B cell (primary cell): ENCODE data around the gene ERC2. TPM values are rescaled to one million over a fixed set of nuclear protein-coding genes. Genes with fewer than 3 reads are reported as not detected.

Source experiments
- ATAC-seq: fragments of 200-7000 bp; cut with Tn5 transposase; one replicate; pipeline ENCODE4 v1.10.0; 2021; ENCODE audit warnings: low read depth, mild to moderate bottlenecking, moderate number of reproducible peaks, moderate library complexity
- CTCF ChIA-PET: fragments of 350-600 bp; sonication (Branson Sonifier 250); formaldehyde crosslinking; loops from one replicate; lab custom pipeline; 2021; ENCODE audit warnings: antibody characterized with exemption, inconsistent platforms; lab: Charles Lee
- POLR2A ChIA-PET: fragments of 350-600 bp; sonication (Branson Sonifier 250); formaldehyde crosslinking; loops from one replicate; lab custom pipeline; 2021; ENCODE audit warnings: antibody characterized with exemption; lab: Charles Lee
- DNase-seq: peaks from one replicate; pipeline ENCODE4 v3.0.0; 2013
- H2AFZ ChIP-seq: 2 replicates; pipeline ENCODE4 v1.6.1; 2012; ENCODE audit warnings: mild to moderate bottlenecking, low read depth, low read length; ENCODE audit not compliant: insufficient read depth, poor library complexity, severe bottlenecking
- H3K27ac ChIP-seq, 2 donors: 1 replicate in 1 of 2; 2 replicates in 1 of 2; pipeline ENCODE4 v1.5.1; 2012 to 2013; ENCODE audit warnings: low read length in 2 of 2, mild to moderate bottlenecking in 2 of 2, moderate library complexity in 1 of 2
- H3K27me3 ChIP-seq, 4 experiments: fragments of 200-600 bp in 1 of 4; sonication (generic) in 1 of 4; replicated peaks in 1 of 4; 1 replicate in 2 of 4; 2 replicates in 2 of 4; pipeline versions ENCODE4 v1.6.1 to v1.7.0; 2013 to 2016; ENCODE audit warnings: low read length in 3 of 4, mild to moderate bottlenecking in 2 of 4, mixed read lengths in 1 of 4, moderate library complexity in 1 of 4; ENCODE audit not compliant: insufficient read depth in 4 of 4, control insufficient read depth in 3 of 4; ENCODE audit errors: control extremely low read depth in 1 of 4
- H3K36me3 ChIP-seq, 2 experiments: replicated peaks in 1 of 2; 1 replicate in 1 of 2; 2 replicates in 1 of 2; pipeline versions ENCODE4 v1.6.1 to v1.7.1; 2013; ENCODE audit warnings: low read length in 1 of 2; ENCODE audit not compliant: insufficient read depth in 2 of 2, control insufficient read depth in 1 of 2; ENCODE audit errors: control extremely low read depth in 1 of 2, extremely low read depth in 1 of 2
- H3K4me1 ChIP-seq, 2 donors: fragments of 200-600 bp in 1 of 2; sonication (generic) in 1 of 2; 1 replicate in 1 of 2; 2 replicates in 1 of 2; pipeline versions ENCODE4 v1.5.1 to v1.6.1; 2013 to 2017; ENCODE audit warnings: low read length in 2 of 2; ENCODE audit not compliant: control insufficient read depth in 2 of 2, insufficient read depth in 2 of 2
- H3K4me2 ChIP-seq: replicated peaks from 2 replicates; pipeline ENCODE3; 2012; ENCODE audit warnings: mild to moderate bottlenecking, low read depth, low read length; ENCODE audit not compliant: poor library complexity, severe bottlenecking
- H3K4me3 ChIP-seq, 5 experiments: fragments of 200-600 bp in 1 of 5; sonication (generic) in 1 of 5; 1 replicate in 3 of 5; 2 replicates in 2 of 5; pipeline versions ENCODE4 v1.5.1 to v1.7.0; 2011 to 2016; ENCODE audit warnings: low read length in 4 of 5, mild to moderate bottlenecking in 4 of 5, low read depth in 2 of 5, control low read depth in 1 of 5, moderate library complexity in 1 of 5; ENCODE audit not compliant: insufficient read depth in 1 of 5; ENCODE audit errors: control extremely low read depth in 1 of 5, extremely low read depth in 1 of 5
- H3K79me2 ChIP-seq: fragments of 200-600 bp; sonication (generic); one replicate; pipeline ENCODE4 v1.6.0; 2016; ENCODE audit warnings: low read length; ENCODE audit not compliant: control insufficient read depth, insufficient read depth
- H3K9ac ChIP-seq: fragments of 200-600 bp; sonication (generic); 2 replicates; pipeline ENCODE4 v1.6.1; 2017; ENCODE audit warnings: mild to moderate bottlenecking, low read length, moderate library complexity
- H3K9me3 ChIP-seq, 3 donors: one replicate each; pipeline versions ENCODE4 v1.6.1 to v1.7.1; 2013; ENCODE audit warnings: low read length in 2 of 3; ENCODE audit not compliant: control insufficient read depth in 2 of 3, insufficient read depth in 1 of 3; ENCODE audit errors: control extremely low read depth in 1 of 3
- H4K20me1 ChIP-seq: 2 replicates; pipeline ENCODE4 v1.6.0; 2012; ENCODE audit warnings: mild to moderate bottlenecking, low read length; ENCODE audit not compliant: insufficient read depth, control insufficient read depth, poor library complexity, severe bottlenecking
- H3K27ac Mint-ChIP-seq: one replicate; pipeline ENCODE4 v1.8.0; 2021; ENCODE audit warnings: mixed read lengths
- H3K27me3 Mint-ChIP-seq: one replicate; pipeline ENCODE4 v1.8.0; 2021; ENCODE audit warnings: mixed read lengths
- H3K4me1 Mint-ChIP-seq: one replicate; pipeline ENCODE4 v1.8.0; 2021; ENCODE audit warnings: mixed read lengths
- H3K4me3 Mint-ChIP-seq: one replicate; pipeline ENCODE4 v1.8.0; 2021; ENCODE audit warnings: mixed read lengths
- H3K9me3 Mint-ChIP-seq: one replicate; pipeline ENCODE4 v1.8.0; 2022; ENCODE audit warnings: mixed read lengths; ENCODE audit not compliant: insufficient read depth
- EZH2 ChIP-seq: IDR thresholded peaks from 2 replicates; pipeline ENCODE4 v1.6.1; 2012; ENCODE audit warnings: borderline replicate concordance, low read depth, mild to moderate bottlenecking, moderate library complexity, low read length; ENCODE audit not compliant: insufficient read depth, poor library complexity, severe bottlenecking
- WGBS: methylation state at CpG from one replicate; pipeline ENCODE4 v1.1.5; 2013; ENCODE audit warnings: missing lambda C conversion rate; ENCODE audit not compliant: insufficient coverage; 5-methylcytosine and 5-hydroxymethylcytosine counted together
- intact Hi-C: fragments of 100-400 bp; cut with micrococcal nuclease; formaldehyde crosslinking; loops from one replicate; pipeline ENCODE4 v1.10.0; 2022
- polyA plus RNA-seq: library from polyadenylated mRNA; depleted of rRNA; stranded (reverse); fragments of >200 nt; gene quantifications from 2 replicates; pipeline ENCODE4 v1.2.3, GENCODE V29; 2012
- total RNA-seq, 2 donors: library from RNA; stranded (reverse); fragments of 120-200 nt in 1 of 2; gene quantifications; 1 replicate in 1 of 2; 2 replicates in 1 of 2; pipeline versions ENCODE4 v1.2.3 to v1.2.4, GENCODE V29; 2013 to 2022
- TF ChIP-seq, protein P1 (sequence below): fragments of 200-600 bp; IDR thresholded peaks from one replicate; pipeline ENCODE4 v1.8.0; 2022; ENCODE audit warnings: antibody characterized with exemption, mild to moderate bottlenecking

The ERC2 gene
- total and polyA plus RNA-seq, 2 donors (not counting 1 experiment from before 2014, with no cell fraction given): not detected

DNA sequence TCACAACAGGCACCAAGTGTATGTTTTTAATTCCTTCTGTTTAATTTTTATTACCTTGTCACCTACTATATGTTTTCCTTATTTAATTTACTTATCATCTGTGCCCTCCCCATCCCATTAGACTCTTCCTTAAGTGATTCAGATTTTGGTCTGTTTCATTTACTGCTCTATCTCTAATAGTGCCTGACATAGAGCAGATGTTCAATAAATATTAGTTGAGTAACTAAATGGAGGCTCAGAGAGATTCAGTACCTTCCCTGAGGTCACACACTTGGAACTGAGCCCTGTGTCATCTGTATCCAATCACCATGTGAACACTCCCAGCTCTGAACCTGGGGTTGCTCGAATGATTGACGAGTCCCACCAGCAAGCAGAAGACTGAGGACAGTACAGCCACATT is 663.1 kb downstream of the ERC2 start:
- Histone ChIP-seq H3K9ac (no peak overlapping the region), H4K20me1 (no peaks in the 10 kb centered on the region), H3K4me1 (no peaks in the 10 kb centered on the region), H3K27me3 (no peaks in the 10 kb centered on the region), H3K4me3 (no peak overlapping the region), H3K36me3 (no peaks in the 10 kb centered on the region), H3K27ac (no peak overlapping the region), H3K9me3 (no peaks in the 10 kb centered on the region), H3K4me2 (no peak overlapping the region), H3K79me2 (no peaks in the 10 kb centered on the region), H2AFZ (no peak overlapping the region)
- WGBS: 100% methylated on average over 1 of the region's 2 CpGs
- ChIA-PET CTCF (no interaction called here), POLR2A (no interaction called here)
- intact Hi-C loops: no loop called here
- Mint-ChIP-seq H3K4me3 (no peak overlapping the region), H3K4me1 (no peaks in the 10 kb centered on the region), H3K9me3 (peaks cover 2% of the 10 kb centered on the region), H3K27me3 (no peaks in the 10 kb centered on the region), H3K27ac (no peak overlapping the region)
- DNase-seq (no peak), ATAC-seq (no peak)
- no peak for TF ChIP-seq EZH2
- TF ChIP-seq, protein P1, sequence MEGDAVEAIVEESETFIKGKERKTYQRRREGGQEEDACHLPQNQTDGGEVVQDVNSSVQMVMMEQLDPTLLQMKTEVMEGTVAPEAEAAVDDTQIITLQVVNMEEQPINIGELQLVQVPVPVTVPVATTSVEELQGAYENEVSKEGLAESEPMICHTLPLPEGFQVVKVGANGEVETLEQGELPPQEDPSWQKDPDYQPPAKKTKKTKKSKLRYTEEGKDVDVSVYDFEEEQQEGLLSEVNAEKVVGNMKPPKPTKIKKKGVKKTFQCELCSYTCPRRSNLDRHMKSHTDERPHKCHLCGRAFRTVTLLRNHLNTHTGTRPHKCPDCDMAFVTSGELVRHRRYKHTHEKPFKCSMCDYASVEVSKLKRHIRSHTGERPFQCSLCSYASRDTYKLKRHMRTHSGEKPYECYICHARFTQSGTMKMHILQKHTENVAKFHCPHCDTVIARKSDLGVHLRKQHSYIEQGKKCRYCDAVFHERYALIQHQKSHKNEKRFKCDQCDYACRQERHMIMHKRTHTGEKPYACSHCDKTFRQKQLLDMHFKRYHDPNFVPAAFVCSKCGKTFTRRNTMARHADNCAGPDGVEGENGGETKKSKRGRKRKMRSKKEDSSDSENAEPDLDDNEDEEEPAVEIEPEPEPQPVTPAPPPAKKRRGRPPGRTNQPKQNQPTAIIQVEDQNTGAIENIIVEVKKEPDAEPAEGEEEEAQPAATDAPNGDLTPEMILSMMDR: no peak

GRCh38 chr3:55804170-55805095 is 663.8 kb downstream of the ERC2 start:
- H3K36me3 ChIP-seq: no peaks in the 10 kb centered on the region
- intact Hi-C loops: no loop called here
- no peak overlapping the region for H3K9ac ChIP-seq
- 93% methylated on average over 3 of the region's 7 CpGs for WGBS
- no peaks in the 10 kb centered on the region for H3K4me1 Mint-ChIP-seq
- no peaks in the 10 kb centered on the region for H3K79me2 ChIP-seq
- POLR2A ChIA-PET: no interaction called here
- no peaks in the 10 kb centered on the region for H3K4me1 ChIP-seq
- CTCF ChIA-PET: no interaction called here
- H3K9me3 ChIP-seq: no peaks in the 10 kb centered on the region
- H3K4me3 ChIP-seq: no peak overlapping the region
- H3K9me3 Mint-ChIP-seq: no peaks in the 10 kb centered on the region
- no peak overlapping the region for H3K4me3 Mint-ChIP-seq
- H3K4me2 ChIP-seq: no peak overlapping the region
- DNase-seq (no peak), ATAC-seq (no peak)
- TF ChIP-seq, protein P1: no peak
- TF ChIP-seq EZH2: no peak
- no peaks in the 10 kb centered on the region for H4K20me1 ChIP-seq
- no peaks in the 10 kb centered on the region for H3K27me3 ChIP-seq
- no peak overlapping the region for H3K27ac Mint-ChIP-seq
- no peak overlapping the region for H3K27ac ChIP-seq
- H3K27me3 Mint-ChIP-seq: no peaks in the 10 kb centered on the region
- H2AFZ ChIP-seq: no peak overlapping the region
